ENCODE data around the gene ANK2. TPM values are rescaled to one million over a fixed set of nuclear protein-coding genes. Genes with fewer than 3 reads are reported as not detected.

Gene ANK2
- total and polyA plus RNA-seq, 2 of the 13 experiments (the other 11 are each of a cell fraction or from before 2014, with no cell fraction given) = 2.7 to 15.1 TPM

GRCh38 chr4:113212613-113213012 is 163.2 kb downstream of the ANK2 start (continued):
- TF ChIP-seq PRDM15 (CRISPR knock-in tag; IDR thresholded peaks at IDR 0.05) (no peak), THAP7 (CRISPR knock-in tag; IDR thresholded peaks at IDR 0.05) (no peak), FOSL2 (CRISPR knock-in tag; IDR thresholded peaks at IDR 0.05) (no peak), ZBTB14 (CRISPR knock-in tag; IDR thresholded peaks at IDR 0.05) (no peak), DZIP1 (CRISPR knock-in tag; IDR thresholded peaks at IDR 0.05) (no peak), HMG20B (CRISPR knock-in tag; conservative IDR thresholded peaks at IDR 0.05) (no peak), HHEX (CRISPR knock-in tag; IDR thresholded peaks at IDR 0.05) (no peak)
